ENCODE measurements around the gene MOSPD3.

MOSPD3 gene

DNA sequence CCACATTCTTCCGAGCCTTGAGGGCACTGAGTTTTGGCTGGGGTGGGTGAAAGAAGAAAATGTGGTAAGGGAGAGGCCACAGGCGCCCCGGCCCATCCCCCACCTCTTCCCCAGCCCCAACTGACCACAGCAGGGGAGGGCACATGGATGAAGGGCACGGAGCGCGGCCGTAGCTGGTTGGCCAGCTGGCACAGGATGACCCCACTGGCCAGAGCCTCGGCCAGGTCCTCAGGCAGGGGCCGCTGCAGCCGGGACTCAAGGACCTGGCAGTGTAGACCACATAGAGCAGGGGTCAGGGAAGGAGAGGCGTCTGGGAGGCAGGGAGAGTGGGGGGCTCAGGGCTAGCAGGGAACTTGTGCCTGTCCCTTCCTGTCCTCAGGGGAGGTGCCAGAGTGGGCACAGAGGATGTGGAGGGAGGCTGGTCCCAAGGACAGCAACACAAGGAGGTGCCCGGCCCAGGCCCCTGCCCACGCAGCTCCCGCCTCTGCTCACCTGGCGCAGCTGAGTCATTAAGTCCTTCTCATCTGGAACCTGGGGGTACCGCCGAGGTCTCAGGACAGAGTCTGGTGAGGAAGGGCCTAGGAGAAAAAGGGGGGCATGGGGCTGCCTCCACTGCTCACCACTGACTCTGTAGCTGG lies 36.5 kb upstream of the MOSPD3 start:
- no peak for DNase-seq

DNA sequence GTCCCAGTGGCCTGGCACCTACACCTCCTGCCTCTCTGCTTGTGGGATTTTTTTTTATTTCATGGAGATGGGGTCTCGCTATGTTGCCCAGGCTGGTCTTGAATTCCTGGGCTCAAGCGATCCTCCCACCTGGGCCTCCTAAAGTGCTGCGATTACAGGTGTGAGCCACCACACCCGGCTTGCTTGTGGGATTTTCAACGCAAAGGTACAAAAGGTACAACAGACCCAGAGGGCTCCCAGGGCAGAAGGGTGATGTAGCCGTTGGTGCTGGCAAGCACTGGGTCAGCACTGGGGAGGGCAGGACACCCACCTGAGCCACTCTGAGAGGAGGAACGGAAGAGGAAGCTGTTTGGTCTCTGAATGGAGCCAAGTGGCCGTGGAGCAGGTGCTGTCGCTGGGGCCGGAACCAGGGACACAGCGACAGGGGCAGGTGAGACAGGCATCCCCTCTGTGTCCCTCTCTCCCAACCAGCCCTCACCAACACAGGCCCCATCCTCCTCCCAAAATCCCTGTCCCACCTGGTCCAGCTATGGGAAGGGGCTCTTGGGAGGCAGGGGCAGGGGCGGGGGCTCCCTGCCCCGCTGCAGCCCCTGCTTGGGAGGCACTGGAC lies 35.9 kb upstream of the MOSPD3 start:
- no peak for DNase-seq

DNA sequence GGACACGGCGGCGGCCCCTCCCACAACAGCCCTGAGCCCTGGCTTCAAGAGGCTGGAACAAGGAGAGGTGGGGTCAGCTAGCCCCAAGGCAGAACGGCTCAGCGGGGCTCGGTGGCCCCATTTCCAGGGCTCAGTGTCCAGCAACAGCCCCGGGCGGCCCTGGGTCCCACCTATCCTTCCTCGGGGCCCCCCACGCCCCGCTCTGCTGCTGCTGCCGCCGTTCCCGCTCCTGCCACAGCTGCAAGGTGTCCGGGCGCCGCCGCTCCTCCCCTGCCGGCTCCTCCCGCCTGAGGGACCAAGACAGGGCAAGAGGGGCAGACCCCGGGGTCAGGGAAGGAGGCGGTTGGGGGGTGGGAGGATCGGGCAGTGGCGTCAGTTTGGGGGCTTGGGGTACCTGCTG lies 35.2 kb upstream of the MOSPD3 start:
- no peak for DNase-seq

DNA sequence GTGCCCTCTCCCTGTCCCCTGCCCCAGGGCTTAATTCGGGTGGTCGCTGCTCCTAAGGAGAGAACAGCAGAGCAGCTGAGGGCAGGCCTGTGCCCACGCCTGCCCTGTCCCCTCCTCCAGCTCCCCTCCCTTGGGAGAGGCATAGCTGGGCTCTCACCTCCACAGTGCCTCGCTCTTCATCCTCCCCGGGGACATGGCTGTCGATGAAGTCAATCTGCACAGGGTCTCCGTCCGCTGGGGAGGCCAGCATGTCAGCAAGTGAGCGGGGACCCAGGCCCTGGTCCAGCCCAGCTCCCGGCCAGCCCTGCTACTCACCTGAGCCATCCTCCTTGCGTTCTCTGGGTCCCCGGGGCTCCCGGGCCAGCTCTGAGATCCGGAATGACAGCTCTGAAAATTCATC lies 34.8 kb upstream of the MOSPD3 start:
- no peak for DNase-seq

DNA sequence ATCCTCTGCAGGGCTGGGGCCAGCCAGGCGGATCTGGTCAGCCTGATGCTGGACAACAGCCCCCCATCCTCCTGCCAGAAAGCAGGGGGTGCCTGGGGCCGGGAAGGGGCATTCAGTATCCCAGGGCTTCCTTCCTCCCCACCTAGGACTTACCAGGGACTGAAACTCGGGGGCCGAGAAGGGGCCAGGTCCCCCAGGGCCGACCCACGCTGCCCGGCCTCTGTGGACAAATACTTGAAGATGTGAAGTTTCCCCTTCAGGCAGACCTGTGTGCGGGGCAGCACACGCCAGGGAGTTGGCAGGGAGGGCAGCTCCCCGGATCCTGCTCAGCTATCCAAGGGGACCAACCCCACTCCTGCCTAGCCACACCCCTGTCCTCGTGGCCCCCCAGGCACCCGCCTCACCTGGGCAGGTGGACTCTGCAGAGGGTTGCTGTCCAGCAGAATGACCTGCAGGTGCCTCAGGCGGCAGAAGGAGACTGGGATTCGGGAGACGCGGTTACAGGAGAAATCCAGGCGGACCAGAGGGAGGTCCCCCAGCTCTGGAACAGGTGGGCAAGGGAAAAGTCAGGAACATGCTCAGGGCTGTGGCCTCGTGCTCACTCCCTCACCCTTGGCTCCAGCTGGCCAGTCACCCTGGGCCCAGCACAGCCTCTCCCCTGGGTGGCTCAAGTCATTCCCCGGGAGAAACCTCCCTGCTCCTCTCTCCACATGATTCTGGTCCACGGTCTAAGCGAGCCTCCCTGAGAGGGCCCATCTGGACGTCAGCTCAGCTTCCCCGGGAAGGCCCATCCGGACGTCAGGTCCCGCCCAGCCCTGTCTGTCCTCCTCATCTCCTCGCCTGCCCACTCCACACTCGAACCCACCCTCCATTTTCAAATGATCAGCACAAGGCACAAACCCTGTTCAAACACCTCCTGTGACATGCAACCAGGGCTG lies 33.8 kb upstream of the MOSPD3 start:
- DNase-seq = no peak

DNA sequence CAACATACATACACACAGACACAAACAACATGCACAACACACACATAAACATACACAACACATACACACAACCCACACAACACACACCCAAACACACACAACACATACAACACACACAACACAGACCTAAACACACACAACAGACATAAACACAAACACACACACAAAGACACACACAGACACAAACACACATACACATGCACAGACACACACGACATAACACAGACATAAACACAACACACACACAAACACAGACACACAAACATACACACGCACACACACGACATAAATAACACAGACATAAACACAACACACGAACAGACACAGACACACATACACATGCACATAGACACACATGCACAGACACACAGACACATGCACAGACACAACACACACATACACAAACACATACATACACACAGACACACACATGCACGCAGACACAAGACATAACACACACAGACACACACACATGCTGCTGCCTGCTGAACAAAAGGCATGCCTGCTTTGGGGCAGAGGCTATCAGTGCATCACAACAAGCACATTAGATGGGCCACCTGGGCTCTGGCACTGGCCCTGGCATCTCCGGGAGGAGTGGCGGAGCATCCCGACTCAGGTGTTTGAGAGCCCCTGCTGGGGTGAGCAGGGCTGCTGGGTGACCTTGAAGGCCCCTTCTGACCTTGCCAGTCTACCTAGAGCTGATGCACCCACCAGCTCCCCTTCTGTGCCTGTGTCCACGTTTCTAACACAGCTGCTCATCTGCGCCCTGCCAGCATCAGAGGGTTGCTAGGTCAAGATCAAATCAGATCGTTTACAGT lies 31.7 kb upstream of the MOSPD3 start:
- DNase-seq = no peak

DNA sequence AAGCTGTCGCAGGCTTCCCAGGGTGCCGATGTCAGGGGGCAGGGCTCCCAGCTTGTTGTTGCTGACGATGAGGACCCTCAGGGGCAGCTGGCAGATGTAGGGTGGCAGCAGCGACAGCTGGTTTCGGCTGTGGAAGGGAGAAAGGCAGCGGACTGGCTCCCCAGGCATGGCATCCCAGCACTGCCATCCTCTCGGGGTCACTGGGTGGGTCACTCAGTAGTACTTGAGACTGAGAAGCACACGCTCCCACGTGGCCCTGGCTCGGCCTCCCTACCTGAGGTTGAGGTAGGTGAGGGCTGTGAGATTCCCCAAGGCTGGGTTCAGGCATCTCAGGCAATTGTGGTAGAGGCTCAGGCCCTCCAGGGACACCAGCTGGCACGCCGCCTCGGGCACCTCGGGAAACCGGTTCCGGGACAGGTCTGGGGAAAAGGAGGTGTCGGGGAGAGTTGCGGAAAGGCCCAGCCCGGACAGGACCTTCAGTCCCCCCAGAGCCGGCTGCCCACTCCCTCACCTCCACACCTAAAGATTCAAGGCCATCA lies 30.2 kb upstream of the MOSPD3 start:
- DNase-seq = no peak

DNA sequence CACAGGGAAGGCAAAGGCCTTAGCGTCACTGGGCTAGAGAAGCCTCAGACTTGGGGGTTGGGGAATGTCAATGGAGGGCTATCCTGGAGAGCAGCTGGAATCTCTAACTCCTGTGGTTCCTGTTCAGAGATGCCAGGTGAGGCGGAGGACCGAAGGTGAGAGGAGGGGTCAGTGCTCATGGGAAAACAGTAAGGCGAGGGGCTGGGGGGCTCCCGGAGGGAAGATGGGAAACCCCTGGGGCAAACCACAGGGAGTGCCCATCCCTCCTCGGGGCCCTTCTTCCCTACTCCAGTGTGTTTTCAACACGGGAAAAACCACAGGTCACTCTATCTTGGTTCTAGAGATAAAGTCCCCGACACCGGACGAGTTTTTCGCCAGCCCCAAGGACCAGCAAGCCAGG lies 29.7 kb upstream of the MOSPD3 start:
- no peak for DNase-seq

DNA sequence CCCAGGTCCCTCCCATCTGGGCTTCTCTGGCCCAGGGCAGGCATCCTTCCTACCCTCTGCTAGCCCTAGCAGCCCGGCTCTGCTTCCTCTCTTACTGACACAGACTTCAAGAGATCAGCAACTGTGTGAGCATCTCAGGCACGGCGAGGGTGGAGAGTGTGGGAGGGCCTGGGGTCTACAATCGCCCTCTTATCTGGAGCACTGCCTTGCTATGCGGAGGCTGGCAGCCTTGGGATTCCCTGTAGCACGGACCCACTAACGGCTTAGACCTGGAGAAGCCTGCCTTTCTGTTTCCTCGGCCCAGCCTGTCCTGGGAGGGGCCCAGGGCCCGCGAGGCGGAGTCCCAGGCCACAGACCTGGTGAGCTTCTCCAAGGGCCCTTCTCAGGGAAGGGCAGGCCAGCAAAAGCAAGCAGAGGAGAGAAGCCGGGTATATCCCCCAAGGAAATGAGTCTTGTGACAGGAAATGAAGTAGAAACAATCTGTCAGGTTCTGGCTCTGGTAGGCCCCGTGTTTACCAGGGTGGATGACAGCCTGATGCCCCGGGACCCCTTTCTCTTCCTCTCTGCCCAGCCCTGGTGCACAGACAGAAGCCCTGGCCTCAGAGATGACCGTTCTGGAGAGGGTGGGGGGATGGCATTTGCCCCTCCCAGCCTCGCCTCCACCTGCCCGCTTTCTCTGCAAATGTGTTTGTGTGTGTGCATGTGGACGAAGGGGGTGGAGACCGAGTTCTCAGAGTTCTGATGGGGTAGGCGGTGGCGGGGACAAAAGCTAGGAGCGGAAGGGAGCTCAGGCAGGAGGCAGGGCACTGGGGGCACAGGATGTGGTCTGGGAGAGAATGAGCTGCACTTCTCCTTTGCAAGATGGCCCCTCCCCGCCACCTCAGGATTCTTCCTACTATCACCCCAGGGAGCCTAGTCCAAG lies 28.9 kb upstream of the MOSPD3 start:
- no peak for DNase-seq

DNA sequence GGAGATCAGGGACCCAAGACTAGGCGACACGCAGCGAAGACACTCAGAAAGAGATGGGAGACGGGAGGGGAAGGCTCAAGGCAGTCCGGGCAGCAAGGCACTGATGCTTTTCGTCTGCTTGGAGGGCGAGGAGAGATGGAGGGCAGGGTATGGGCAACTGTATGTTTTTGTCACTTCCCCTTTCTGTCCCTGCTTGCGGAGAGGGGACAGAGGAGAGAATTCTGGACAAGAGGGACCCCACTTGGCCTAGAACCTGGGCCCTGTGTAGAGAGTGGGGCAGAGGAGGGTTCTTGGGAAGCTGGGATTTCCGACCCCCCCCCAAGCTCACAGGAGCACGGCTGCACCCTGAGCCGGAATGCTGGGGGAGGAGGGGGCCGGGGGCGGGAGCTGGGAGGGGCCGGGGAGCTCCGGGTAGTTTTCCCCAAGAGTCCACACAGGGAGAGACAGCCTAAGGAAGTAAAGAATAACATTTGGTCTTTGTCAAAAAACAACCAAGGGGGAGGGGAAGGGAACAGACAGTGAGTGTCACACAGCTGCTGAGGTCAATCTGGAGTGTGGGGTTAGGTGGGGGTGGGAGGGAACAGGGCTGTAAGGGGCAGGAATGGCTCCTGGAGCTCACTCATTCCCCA lies 28.2 kb upstream of the MOSPD3 start:
- DNase-seq = no peak

DNA sequence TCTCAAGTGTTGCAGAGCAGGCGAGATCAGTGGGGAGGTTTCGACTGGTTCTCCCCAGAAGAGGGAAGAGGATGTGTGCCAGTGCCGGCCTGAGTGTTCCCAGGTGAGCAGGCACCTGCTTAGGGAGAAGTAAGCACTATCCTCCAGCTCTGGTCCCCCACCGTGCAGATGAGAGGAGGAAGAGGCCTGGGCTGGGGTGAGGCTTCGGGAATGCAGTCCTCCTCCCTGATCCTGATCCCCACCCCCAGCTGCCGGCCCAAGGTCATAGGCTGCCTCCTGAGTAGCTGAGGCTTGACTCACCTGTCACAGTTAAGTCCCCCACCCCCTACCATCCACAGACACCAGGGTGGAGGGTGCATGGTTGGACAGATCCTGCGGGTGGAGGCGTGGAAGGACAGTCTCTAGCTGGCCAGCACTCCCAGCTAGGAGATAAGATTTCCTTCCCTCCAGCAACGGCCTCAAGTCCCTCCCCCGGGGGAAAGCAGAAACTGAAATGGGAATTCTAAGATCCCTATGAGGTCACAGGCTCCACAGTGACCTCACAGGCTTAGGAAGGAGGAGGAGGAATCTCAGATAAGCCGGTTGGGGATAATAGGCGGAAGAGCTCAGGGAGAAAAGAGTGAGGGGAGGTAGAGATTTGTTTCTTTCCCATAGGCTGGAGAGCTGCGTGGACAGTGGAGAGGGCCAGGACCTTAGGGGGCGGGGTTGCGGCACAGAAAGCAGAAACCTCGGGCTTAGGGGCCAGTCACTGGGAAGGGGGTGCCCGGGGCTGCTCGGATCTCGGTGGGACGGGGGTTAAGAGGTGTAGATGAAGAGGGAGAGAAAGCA lies 27.4 kb upstream of the MOSPD3 start:
- DNase-seq = no peak

DNA sequence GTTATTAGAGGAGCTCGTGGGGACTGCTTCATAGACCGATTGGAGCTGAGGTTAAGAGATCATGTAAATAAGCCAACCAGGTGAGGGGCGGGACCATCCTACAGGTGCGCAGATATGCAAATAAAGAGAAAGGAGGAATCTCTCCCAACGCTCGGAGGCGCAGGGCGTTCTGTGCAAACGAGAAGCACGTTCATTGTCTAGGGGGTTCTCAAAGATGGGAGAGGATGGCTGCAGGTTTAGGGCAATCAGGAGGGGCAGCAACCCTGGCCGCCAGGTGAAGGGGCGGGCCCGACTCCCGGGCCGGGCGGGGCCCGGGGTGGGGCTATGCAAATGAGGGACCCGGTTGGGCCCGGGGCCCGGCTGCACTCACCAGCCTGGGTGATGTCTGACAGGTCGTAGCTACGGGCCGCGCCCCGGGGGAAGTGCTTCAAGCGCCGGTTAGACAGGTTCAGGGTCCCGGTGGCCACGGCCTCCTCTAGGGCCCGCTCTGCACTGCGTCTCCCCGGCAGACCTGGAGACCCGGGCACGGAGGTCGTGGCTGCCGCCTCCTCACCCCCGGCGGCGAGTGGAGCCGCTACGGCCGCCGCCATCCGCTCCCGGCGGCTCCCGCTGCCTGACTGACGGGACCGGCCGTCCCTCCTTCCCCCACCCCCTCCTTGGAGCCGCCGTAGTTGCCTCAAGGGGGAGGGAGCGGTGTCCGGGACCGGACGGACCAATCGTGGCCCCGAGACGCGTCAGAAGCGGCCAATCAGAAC lies 26.7 kb upstream of the MOSPD3 start, which contains the start of gene LRCH4:
TSS of gene LRCH4 (minus strand) at position 619 of the 755 bp plus-strand sequence. CDS start at position 590, 29 bp downstream.
- DNase-seq = no peak

DNA sequence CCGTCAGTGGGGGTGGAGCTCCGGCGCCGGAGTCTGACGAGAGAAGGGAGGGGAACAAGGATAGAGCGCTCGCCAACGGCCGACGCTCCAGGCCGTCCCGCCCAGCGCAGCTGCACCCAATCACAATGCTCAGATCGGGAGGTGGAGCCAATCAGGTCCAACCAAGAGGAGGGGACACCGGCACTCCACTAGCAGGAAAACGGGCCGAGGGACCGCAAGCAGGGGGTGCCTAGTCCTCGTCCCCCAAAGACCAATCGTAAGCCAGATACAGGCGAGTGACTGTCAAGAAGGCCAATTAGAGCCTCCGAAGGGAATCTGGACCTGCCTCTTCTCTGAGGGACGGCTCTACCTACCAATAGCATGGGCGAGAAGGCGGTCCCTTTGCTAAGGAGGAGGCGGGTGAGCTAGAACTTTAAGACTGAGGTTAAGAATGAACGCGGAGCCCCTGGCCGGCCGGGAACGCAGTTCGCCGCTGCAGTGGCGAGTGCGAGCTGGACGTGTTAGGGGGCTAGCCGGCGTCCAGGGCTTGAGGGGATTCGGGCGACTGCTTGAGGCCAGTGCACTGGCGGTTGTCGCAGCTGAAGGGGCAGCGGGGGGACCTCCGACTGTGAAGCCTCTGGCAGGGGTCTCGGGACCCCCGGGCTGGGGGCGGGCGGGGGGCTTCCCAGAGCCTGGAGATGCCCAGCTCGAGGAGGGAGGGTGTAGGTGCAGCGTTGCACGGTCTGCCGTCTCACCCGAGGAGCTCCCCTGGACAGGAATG lies 25.9 kb upstream of the MOSPD3 start, which contains the start of gene FBXO24:
TSS of gene FBXO24 (plus strand) at position 63 of the 760 bp plus-strand sequence. CDS start at position 361, 298 bp downstream.
- peak; percentile 99 for DNase-seq

DNA sequence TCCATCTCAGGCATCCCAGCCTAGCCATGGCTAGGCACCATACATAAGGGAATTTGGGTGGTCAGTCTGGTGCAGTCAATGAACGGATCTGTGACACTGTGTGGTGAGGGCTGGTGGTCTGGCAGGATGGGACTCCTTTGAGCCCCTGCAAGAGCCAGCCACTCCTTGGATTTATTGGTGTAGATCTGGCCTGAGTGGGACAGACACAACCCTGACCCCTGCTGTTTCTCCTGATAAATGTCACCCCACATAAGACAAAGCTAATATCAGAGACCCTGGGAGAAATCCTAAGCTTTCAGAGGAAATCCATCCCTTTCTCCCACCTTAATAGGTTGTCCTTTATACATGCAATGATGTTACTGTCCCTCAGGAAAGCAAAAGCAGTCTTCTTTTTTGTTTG lies 23.9 kb upstream of the MOSPD3 start:
- DNase-seq = no peak

DNA sequence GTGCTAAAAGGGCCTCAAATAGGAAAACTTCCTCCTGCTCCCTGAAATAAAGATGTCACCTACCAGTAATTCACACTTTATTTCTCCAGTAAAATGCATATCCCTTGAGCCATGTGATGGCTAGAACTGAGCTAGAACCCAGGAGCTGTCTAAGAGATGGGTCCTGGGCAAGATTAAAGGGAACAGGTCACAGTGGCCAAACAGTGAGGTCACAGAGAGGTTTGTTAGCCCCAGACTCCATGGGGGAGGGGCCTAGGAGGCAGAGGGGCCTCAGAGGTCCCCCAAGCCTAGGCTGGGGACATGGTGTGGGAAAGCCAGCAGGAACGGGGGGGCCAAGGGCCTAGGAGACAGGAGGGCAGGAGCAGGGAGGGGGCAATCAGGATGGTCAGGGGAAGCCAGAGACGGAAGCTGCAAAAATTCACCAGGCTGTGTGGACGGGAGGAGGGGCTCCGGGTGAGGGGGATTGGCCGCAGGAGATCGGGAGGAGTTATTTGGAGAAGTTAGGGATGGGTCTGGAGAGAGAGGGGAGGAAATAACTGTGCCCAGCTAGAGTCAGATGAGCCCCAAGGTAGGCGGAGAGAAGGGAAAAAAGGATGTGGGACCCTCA lies 22.9 kb upstream of the MOSPD3 start:
- DNase-seq = no peak

DNA sequence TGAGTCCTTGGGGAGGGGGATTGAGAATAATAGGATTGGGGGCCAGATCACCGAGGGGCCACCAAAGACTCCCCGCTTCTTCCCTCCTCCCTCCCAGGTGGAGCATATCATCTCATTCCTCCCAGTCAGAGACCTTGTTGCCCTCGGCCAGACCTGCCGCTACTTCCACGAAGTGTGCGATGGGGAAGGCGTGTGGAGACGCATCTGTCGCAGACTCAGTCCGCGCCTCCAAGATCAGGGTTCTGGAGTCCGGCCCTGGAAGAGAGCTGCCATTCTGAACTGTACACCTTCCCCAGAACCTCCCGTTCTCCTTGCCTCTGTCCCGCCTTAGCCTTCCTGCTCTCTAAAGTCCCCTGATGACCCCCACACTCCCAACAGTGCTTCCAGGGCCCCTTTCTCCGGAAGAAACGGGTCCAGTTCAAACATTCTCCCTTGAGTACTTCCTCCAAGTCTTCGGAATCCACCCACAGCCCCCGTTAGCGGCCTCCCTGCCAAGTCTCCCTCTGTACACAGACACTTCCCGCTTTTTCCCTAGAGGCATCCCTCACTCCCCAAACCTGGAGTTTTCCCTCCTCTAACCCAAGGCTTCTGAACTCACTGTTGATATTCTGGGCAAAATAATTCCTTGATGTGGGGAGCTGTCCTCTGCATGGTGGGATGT lies 22.1 kb upstream of the MOSPD3 start:
- no peak for DNase-seq

DNA sequence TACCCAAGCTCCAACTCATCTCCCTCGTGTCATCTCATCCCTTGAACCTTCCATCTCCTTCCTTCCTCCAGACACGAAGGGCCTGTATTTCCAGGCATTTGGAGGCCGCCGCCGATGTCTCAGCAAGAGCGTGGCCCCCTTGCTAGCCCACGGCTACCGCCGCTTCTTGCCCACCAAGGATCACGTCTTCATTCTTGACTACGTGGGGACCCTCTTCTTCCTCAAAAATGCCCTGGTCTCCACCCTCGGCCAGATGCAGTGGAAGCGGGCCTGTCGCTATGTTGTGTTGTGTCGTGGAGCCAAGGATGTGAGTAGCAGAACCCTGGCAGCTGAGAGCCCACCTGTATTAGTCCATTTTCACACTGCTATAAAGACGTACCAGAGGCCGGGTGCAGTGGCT lies 20.7 kb upstream of the MOSPD3 start:
- DNase-seq = no peak

Measured in NCI-H1694 treated with DMSO at 0.1 percent for 48 hours (cell line).